Spleen (tissue), 7 donors: Measurements from ENCODE around the gene RPL10.

Experiments used
- POLR2A ChIP-seq, 3 donors: fragments of 450-650 bp; IDR thresholded peaks; one replicate each; pipeline ENCODE4 v1.5.1; 2017; ENCODE audit warnings: antibody characterized with exemption in 3 of 3, mild to moderate bottlenecking in 1 of 3
- POLR2AphosphoS5 ChIP-seq, 3 donors: sonication (generic); formaldehyde crosslinking; IDR thresholded peaks; one replicate each; pipeline ENCODE4 v1.5.1; 2017; ENCODE audit warnings: antibody characterized with exemption in 3 of 3
- TF ChIP-seq, protein P1 (sequence below), 11 experiments: fragments of 200-600 bp in 7 of 11; fragments of 450-650 bp in 4 of 11; sonication (generic) in 4 of 11; IDR thresholded peaks in 8 of 11; conservative IDR thresholded peaks in 3 of 11; 1 replicate in 7 of 11; 2 replicates in 4 of 11; pipeline versions ENCODE4 v1.4.0 to v1.8.0; 2016 to 2021; ENCODE audit warnings: antibody characterized with exemption in 11 of 11, inconsistent platforms in 4 of 11, mild to moderate bottlenecking in 1 of 11
- donor health status: DM: no; HTN: no; CAD: no; lungs with moderate emphysema.
- donor health status: DM: no; HTN: no; CAD: no.
- donor health status: DM: no; HTN: no; CAD: no.

DNA sequence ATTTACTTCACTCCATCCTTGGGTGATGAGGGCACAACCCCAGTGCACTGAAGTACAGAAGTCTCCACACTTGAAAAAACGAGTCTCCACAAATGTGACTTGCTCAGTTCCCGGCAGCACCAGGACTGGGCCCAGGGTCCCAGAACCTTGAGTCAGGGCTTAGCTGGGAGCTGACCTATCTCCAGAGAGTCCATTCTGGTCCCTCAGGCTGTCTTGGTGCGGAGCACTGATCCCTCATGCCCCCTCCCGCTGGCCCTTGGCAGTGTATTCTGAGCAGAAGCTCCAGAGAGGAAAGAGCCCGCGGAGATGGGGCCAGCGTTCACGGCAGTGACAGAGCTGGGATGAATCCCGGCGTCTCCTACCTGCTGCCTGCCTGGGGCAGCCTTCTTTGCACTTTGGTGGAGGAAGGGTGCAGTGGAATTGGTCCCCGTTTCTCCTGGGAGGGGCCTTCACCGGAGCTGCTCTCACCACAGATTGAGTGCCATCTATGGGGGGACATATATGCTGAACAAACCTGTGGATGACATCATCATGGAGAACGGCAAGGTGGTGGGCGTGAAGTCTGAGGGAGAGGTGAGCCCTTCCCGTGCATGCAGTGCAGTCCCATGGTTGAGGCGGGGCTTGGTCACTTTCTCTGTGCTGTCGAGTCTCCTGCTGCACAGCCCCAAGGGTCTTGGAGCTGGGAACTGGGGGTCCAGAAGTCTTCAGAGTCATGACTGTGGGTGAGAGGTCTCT lies 42.6 kb downstream of the RPL10 start:
- TF ChIP-seq, protein P1, sequence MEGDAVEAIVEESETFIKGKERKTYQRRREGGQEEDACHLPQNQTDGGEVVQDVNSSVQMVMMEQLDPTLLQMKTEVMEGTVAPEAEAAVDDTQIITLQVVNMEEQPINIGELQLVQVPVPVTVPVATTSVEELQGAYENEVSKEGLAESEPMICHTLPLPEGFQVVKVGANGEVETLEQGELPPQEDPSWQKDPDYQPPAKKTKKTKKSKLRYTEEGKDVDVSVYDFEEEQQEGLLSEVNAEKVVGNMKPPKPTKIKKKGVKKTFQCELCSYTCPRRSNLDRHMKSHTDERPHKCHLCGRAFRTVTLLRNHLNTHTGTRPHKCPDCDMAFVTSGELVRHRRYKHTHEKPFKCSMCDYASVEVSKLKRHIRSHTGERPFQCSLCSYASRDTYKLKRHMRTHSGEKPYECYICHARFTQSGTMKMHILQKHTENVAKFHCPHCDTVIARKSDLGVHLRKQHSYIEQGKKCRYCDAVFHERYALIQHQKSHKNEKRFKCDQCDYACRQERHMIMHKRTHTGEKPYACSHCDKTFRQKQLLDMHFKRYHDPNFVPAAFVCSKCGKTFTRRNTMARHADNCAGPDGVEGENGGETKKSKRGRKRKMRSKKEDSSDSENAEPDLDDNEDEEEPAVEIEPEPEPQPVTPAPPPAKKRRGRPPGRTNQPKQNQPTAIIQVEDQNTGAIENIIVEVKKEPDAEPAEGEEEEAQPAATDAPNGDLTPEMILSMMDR (IDR thresholded peaks at IDR 0.05 in 8 of 11, conservative IDR thresholded peaks at IDR 0.05 in 3 of 11) = no peak
- TF ChIP-seq POLR2A (IDR thresholded peaks at IDR 0.05) (no peak), POLR2AphosphoS5 (IDR thresholded peaks at IDR 0.05) (no peak)
